ENCODE data around the gene ANP32B.
A peak's percentile ranks its signal among the peaks of the same experiment; 100 is the strongest.
"Not testable (repeated sequence)": the region's sequence is repeated elsewhere in the genome, so short reads cannot be mapped to it uniquely, and the experiment has no call there.

ANP32B gene

DNA sequence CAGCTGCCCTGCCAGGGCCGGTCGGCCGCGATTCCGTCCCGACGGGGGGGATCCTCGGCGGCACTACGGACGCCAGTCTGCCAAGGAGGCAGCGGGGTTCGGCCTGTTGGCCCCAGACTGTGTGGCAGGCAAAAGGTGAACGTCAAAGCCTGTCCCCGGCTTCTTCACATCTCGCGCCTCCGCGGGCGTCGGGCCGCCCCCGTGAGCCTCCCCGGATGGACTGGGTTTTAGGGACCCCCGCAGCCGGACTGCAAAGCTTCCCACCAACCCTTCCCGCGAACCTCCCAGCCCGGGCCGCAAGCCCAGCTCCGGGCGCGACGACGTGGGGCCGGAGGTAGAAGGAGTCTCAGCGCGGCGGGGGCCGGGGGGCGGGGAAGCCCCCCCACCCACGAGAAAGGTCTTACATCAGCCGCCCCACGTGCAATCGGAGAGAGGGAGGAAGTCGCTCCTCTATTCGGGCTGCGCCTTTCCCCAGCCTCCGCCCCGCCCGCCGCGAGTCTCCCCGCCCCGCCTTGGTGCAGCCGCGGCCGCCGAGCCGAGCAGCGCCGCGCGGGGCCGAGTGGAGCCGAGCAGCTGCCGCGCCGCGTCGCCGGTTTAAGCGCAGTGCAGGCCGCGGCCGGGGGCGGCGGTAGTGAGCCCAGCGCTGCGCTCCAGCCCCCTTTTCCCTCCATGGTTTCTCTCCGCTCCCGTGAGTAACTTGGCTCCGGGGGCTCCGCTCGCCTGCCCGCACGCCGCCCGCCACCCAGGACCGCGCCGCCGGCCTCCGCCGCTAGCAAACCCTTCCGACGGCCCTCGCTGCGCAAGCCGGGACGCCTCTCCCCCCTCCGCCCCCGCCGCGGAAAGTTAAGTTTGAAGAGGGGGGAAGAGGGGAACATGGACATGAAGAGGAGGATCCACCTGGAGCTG lies at the start of gene ANP32B:
Gene ANP32B, plus strand, starts transcription at position 659 of the 906 bp plus-strand sequence. Its CDS starts 215 bp downstream, at position 874.
- DNase-seq = peak; percentile 96

DNA sequence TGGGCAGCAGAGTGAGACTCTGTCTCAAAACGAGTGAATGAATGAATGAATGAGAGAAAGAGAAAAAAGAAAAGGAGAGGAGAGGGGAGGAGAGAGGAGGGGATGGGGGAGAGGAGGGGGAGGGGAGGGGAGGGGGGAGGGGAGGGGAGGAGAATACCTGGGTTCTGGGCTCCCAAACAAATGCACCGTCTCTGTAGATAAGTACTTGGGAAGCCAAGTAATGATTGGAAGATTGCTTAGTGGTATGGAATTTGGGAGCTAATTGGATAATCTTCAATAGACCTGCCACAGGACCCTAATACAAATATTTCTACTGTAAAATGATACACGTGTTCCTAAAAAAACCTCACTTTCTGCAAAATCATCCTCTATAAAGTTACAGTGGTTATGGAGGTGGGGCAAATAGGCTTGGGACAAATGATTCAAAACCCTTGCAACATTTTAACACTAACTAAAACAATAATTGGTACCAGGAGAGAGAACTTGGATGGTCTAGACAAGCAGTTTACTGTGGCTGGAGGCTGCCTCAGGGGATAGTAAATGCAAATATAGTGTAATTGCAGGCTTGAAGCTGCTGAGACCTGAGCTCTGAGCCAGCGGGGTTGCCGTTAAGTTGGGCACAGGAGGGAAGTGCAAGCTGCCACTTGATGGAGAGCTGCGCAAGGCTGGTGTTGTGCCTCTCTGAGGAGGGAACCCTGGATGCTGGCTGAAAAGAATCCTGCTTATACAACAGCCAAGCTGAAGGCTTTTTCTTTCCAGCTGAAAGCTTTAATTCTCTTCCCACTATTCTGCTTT lies 48.6 kb upstream of the ANP32B start:
- DNase-seq = no peak

DNA sequence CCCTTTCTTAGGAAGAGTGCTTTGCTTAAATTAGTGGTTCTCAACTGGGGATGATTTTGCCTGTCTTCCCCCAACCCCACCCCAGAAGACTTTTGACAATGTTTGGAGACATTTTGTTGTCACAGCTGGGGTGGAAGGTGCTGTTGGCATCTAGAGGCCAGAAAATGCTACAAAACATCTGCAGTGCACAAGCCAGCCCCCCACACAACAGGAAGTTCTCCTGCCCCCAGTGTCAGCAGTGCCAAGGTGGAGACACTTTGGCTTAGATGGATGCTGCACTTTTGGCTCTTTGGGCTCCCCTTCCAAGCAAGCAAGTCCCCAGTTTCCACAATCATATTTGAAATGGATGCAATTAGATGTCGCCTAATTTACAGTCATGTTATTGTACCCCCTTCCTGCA lies 47.9 kb upstream of the ANP32B start:
- DNase-seq = no peak

DNA sequence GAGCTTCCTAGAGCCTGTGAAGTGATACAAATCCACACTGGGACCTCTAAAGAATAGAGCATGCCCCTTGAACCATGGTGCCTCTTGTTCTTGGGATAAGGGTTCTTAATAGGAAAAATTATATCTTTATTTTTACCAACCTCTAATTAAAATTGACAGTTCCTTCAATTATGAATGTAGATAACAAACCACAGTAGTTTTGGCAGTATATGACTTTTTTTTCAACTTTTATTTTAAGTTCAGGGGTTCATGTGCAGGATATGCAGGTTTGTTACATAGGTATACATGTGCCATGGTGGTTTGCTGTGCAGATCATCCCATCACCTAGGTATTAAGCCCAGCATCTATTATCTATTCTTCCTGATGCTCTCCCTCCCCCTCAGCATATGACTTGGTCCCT lies 46.1 kb upstream of the ANP32B start:
- no peak for DNase-seq

DNA sequence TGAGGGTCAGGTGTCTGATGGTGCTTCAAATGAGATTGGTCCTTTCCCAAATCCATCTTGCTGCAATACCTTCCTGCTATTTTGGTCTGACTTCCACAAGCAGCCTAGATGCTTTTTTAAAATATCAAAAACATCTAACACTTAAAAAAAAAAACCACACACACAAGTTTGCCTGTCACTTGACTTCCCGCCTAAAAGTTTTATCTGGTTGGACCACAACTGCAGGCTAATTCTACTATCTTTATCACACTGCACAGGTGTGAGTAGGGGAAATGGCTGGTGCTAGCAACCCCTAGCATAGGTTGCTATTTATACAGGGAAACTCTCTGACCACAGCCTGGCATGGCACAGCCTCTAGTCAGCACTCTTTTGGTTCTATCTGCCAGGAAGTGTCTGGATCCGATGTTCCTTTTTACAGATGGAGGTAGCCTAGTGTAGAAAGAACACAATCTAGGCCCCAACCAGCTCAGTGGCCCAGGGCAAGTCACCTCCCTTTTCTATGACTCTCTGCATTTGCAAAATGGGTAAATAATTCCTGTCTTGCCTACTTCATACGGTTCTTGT lies 45.0 kb upstream of the ANP32B start, which contains the start of gene HEMGN:
Gene HEMGN, minus strand, starts transcription at position 92 of the 564 bp plus-strand sequence. Its CDS starts 36 bp downstream, at position 56.
- no peak for DNase-seq

DNA sequence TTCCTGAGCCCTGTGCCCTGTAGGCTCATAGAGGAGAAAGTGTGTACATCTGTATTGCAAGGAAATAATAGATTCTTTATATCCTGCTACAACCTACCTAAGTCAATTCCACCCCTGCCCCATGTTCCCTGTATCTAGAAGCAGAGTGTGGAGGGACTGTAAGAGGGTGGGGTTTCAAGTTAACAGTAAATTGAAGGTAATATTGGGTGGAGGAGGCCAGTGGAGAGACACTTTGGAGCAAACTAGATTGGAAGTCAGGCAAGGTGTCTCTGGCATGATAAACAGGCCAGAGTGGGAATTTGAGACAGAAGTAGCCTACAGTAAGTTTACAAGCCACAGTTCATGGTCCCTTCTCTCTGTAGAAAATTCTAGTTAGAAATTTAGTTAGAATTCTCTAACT lies 42.9 kb upstream of the ANP32B start:
- no peak for DNase-seq

DNA sequence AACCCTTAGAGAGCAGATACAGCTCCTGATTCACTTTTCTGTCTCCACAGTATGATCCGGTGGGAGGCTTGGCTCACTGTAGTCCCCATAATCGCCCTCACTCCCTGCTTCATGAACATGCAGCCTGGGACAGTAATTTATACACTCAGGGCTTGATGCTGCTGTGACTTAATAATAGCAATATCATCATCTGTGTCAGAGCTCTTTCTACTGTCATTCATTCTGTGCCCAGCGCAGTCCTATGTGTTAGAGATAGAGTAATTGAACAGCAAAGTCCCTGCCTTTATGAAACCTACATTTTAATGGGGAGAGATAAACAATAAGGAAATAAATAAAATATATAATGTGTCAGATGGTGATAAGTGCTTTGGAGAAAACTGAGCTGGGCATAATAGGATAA lies 42.4 kb upstream of the ANP32B start:
- no peak for DNase-seq

DNA sequence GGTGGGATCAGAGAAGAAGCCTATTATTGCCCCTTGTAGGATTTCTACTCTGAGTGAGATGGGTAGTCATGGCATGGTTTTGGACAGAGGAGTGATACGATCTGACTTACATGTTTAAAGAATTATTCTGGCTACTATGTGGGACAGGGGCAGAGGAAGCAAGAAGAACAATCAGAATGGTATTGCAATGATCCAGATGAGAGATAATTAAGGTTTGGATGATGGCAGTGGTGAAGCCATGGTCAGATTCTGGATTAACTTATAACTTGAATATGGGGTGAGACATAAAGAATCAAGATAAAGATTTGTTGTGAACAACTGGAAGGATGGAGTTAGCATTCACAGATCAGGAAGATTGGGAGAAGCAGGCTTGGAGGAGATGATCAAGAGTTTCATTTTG lies 41.8 kb upstream of the ANP32B start:
- DNase-seq = no peak

DNA sequence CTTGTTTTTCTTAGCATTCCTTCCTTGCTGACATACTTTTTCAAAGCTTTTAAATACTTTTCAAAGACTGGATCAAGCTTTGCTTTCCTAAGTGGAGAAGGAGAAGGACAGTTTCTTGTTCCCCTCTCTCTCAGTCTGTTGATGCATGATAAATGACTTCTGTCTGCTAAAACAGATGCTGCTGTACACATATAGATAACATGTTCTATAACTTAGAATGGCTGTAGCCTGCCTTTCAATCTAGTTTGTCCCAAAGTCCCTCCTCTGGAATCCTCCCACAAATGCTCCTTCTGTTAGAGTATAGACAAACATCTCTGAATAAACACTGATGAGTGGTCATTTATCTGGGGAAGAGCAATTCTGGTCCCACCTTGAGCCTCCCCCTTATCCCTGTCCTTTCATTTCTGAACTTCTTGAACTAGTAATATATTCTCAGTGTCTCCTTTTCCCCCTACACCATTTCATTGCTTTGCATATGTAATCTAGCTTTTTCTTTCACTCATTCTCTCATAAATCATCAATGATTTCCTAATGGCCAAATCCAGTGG lies 39.8 kb upstream of the ANP32B start:
- no peak for DNase-seq

DNA sequence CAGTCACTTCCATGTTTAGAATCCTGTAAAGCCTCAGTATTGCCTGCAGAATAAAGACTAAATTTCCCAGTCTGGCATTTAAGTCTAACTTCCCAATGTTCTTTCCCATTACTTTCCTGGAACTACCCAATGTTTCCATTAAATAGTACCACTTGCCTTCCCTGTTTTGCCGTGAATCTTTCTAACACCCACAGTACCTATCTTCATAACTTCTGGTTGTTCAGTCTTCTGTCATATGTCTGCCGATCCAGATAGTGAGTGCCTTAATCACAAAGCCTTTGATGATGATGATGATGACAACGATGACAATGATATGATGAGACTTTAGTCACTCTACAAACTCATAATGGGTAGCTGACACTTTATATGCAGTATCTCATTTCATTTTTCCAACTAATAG lies 38.5 kb upstream of the ANP32B start:
- DNase-seq = no peak

DNA sequence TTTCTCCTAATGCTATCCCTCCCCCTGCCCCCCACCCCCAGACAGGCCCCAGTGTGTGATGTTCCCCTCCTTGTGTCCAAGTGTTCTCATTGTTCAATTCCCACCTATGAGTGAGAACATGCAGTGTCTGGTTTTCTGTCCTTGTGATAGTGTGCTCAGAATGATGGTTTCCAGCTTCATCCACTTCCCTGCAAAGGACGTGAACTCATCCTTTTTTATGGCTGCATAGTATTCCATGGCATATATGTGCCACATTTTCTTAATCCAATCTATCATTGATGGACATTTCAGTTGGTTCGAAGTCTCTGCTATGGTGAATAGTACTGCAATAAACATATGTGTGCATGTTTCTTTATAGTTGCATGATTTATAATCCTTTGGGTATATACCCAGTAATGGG lies 37.7 kb upstream of the ANP32B start:
- not testable (repeated sequence) for DNase-seq

DNA sequence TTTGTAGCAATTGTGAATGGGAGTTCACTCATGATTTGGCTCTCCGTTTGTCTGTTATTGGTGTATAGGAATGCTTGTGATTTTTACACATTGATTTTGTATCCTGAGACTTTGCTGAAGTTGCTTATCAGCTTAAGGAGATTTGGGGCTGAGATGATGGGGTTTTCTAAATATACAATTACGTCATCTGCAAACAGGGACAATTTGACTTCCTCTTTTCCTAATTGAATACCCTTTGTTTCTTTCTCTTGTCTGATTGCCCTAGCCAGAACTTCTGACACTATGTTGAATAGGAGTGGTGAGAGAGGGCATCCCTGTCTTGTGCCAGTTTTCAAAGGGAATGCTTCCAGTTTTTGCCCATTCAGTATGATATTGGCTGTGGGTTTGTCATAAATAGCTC lies 36.0 kb upstream of the ANP32B start:
- not testable (repeated sequence) for DNase-seq

DNA sequence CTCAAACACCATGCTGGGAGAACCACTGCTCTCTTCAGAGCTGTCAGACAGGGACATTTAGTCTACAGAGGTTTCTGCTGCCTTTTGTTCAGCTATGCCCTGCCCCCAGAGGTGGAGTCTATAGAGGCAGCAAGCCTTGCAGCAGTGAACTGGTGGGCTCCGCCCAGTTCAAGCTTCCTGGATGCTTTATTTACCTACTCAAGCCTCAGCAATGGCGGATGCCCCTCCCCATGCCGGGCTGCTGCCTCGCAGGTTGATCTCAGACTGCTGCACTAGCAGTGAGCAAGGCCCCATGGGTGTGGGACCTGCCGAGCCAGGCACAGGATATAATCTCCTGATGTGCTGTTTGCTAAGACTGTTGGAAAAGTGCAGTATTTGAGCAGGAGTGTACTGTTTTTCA lies 32.3 kb upstream of the ANP32B start:
- not testable (repeated sequence) for DNase-seq

DNA sequence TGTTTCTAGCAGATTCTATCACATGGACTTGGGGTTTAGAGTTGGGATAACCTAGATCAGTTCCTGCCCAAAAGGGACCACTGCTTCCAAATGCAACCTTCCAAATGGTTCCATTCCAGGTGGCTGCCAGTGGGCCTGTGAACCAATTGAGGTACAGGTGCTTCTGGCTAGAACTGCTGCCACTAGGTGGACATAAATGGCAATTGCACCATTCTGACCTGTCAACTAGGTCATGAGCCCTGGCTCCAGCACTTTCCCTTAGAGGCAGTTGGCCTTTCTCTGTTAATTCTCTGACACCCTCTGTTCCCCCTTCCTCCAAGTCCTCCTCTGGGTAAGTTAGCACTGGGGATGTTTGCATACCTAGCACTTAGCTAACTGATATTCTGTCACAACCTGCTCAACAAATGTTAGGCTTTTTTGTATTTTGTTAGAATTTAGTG lies 28.6 kb upstream of the ANP32B start:
- no peak for DNase-seq

DNA sequence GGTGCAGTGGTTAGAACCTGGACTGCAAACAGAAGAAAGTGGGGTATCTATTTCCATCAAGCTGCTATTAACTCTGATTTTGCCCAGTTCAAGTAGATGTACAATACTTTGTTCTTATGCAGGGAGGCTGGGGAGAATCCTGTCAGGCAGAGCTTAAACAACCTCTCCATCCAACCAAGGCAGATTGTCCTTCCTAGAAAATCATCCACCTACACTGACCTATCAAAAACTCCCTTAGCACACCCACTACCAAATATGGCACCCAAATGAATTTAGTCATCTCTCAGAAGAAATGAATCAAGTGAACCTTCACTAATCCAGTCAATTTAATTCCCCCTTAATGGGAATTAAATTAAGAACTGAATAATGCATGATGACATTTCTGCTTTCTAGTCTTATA lies 26.8 kb upstream of the ANP32B start:
- no peak for DNase-seq

DNA sequence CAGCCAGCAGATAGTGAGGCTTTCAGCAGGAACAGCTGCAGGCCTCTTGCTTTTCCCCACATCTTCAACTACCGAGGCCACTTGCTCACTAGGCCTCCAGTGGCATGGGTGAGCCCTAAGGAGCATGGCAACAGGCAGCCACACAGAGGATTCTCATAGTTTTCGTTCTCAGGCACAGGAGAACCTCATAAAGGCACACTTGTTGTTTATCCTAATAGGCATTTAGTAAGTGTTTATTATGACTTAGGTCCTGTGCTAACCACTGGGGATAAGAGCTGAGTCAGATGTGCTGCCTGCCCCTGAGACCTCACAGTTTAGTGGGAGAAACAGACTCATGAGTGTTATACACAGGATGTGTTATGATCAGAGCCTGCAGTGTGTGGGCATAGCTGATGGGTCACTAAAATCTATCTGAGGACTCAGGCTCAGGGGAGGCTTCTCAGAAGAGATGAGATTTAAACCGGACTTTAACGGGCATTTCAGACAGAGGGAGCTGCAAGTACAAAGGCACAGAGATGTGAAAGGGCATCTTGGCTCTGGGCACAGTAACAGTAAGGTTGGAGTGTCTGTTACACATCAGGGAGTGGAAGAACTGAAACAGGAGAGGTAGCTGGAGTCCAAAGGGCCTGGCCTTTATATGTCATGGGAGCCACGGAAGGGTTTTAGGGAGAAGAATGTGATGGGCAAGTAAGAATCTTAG lies 24.2 kb upstream of the ANP32B start:
- DNase-seq = no peak

DNA sequence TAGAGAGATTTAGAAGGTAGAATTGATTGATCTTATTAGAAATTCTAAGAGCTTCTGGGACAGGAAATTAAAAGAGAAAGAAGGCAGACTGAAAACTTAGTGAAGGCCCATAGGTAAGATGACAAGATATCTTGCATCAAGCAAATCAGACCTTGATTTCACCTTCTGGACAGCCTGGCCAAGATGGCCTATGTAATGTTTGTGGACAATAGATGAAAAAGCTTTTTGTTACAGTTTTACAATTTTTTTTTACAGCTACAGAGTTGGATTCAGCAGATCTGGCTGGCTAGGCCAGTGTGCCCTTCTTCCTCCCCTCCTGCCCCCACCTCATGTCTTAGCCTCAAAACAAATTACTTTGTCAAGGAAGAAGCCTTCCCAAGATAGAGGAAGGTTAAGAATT lies 23.6 kb upstream of the ANP32B start:
- DNase-seq = no peak

DNA sequence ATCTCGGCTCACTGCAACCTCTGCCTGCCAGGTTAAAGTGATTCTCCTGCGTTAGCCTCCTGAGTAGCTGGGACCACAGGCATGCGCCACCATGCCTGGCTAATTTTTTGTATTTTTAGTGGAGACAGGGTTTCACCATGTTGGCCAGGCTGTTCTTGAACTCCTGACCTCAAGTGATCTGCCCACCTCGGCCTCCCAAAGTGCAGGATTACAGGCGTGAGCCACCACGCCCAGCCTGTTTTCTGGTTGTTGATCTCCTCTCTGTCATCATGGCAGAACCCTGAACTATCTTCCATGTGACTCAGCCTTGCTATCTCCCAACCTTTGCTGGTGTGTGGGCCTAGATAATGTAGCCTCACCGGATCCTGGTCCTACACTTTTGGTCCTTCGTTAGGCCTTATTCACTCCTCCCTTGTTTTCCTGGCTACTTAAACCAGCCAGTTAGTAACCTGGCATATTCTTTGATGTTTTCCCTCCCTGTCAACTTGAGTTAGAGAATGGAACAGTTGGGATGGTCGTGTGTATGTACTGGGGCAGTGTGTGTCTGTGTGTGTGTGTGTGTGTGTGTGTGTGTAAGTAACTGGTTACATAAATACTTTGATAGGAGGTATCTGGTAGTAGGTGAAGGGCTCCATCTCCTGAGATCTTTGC lies 22.3 kb upstream of the ANP32B start:
- DNase-seq = not testable (repeated sequence)

DNA sequence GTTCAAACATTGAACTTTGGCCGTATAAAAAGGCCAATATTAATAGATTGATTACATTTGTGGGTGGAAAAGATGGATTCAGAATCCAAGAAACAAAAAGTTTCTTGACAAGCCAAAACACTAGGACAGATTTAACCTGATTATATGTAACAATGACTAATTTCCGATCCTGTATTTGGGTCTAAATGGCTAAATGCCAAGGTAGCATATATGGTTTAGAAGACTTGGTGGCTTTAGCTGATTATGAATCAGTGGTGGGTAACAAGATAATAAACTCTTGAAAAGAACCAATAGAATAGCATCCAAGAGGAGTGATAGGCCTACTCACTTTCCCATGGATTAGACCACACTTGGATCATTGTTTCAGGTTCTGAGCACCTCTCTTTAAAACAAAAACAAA lies 21.8 kb upstream of the ANP32B start:
- no peak for DNase-seq

DNA sequence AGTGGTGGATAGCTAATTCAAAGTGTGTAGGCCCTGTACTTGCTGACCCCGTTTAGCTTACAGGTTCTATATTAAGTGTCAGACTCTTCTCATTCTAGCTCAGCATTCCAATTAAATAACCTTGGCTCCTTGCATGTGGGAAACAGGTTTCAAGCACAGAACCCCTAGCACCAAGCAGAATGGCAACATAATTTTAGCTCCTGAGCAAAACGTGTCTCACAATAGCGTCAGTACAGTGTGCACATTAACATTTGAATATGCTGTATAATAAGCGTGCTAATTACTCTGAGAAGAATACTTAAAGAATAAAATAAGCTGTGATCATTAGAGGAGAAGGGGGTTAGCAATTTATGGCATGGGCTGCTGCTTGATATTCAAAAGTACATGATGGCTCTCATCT lies 21.0 kb upstream of the ANP32B start:
- DNase-seq = no peak

DNA sequence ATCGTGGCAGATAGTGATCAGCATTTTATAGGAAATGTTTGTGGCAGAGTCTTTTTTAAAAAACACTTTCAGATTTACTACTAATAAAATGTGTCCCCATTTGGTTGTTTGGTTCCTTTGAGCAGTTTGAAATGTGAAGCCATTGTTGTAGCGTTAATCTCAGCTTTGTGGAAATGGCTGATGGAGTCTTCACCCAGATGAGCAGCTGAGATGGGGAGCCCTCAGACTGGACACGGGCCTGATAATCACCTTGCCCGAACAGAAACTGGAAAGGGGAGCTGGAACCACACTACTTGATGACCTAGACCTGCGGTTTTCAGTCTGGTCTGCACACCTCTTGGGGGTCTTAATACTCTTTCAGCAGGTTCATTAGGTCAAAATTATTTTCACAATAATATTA lies 20.6 kb upstream of the ANP32B start:
- no peak for DNase-seq

DNA sequence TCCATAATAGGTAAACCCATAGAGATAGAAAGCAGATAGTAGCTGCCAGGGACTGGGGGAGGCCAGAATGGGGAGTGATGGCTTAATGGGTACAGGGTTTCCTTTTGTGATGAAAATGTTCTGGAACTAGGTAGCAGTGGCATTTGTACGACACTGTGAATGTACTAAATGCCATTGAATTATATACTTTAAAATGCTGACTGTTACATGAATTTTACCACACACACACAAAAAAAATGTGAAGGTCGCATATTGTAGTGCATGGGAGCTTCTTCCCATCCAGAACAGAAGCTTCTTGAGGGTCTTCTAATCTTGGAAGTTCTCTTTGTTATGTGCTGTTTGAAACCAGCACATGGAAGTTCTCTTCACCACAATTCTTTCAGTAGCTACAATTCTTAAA lies 19.9 kb upstream of the ANP32B start:
- DNase-seq = no peak

Data from left hindlimb (tissue), 1 donor.